Ovary (tissue), 9 donors: ENCODE data around the gene ADGRF1. TPM values are rescaled to one million over a fixed set of nuclear protein-coding genes. Genes with fewer than 3 reads are reported as not detected.
"Not testable (repeated sequence)": the region's sequence is repeated elsewhere in the genome, so short reads cannot be mapped to it uniquely, and the experiment has no call there.

Experiments used
- DNase-seq, 5 donors: peaks; one replicate each; pipeline ENCODE4 v3.0.0-alpha.2; 2019 to 2020
- H3K27ac ChIP-seq, 2 donors: fragments of 200-600 bp; one replicate each; pipeline versions ENCODE4 v1.5.1 to v1.8.0; 2019 to 2022
- H3K27me3 ChIP-seq: fragments of 200-600 bp; one replicate; pipeline ENCODE4 v1.8.0; 2022
- H3K36me3 ChIP-seq: fragments of 200-600 bp; sonication (generic); one replicate; pipeline ENCODE4 v1.5.1; 2019
- H3K4me1 ChIP-seq: one replicate; pipeline ENCODE4 v1.8.1; 2013; ENCODE audit warnings: mild to moderate bottlenecking, moderate library complexity; ENCODE audit not compliant: insufficient read depth
- H3K4me3 ChIP-seq: fragments of 200-600 bp; sonication (generic); one replicate; pipeline ENCODE4 v1.5.1; 2017
- H3K9me3 ChIP-seq, 2 donors: fragments of 200-600 bp in 1 of 2; sonication (generic) in 1 of 2; one replicate each; pipeline versions ENCODE4 v1.5.1 to v1.8.1; 2013 to 2019; ENCODE audit warnings: mild to moderate bottlenecking in 1 of 2, moderate library complexity in 1 of 2
- CTCF ChIP-seq, 3 donors: fragments of 450-650 bp in 2 of 3; fragments of 200-600 bp in 1 of 3; IDR thresholded peaks; one replicate each; pipeline versions ENCODE4 v1.5.1 to v1.8.0; 2016 to 2022; ENCODE audit warnings: antibody characterized with exemption in 3 of 3, mild to moderate bottlenecking in 1 of 3
- EP300 ChIP-seq: sonication (generic); formaldehyde crosslinking; IDR thresholded peaks from one replicate; pipeline ENCODE4 v1.6.1; 2017; ENCODE audit warnings: antibody characterized with exemption
- POLR2A ChIP-seq: fragments of 450-650 bp; IDR thresholded peaks from one replicate; pipeline ENCODE4 v1.6.1; 2017; ENCODE audit warnings: antibody characterized with exemption, mild to moderate bottlenecking, moderate library complexity
- WGBS, 3 donors: extraction: QIAGEN DNeasy Blood & Tissue Kit in 1 of 3; methylation state at CpG; one replicate each; pipeline versions ENCODE4 v1.1.5 to v1.1.7; 2013 to 2017; 5-methylcytosine and 5-hydroxymethylcytosine counted together
- intact Hi-C, 4 donors: fragments of 100-400 bp; cut with DNase I; formaldehyde crosslinking; loops; one replicate each; pipeline versions ENCODE4 v1.11.0 to v1.15.1; 2022 to 2023
- polyA plus RNA-seq, 2 donors: library from polyadenylated mRNA; stranded (reverse); fragments of 200-250 nt in 1 of 2; fragments of 350-450 nt in 1 of 2; fragmentation: Illumina TruSeq in 1 of 2; extraction: RNeasy Lipid Tissue Mini Kit (QIAGEN cat#74804) in 1 of 2; gene quantifications; one replicate each; pipeline ENCODE4 v1.2.3, GENCODE V29; 2013 to 2014
- total RNA-seq, 7 donors: library from RNA; depleted of rRNA in 2 of 7; stranded (reverse); fragments of >200 nt in 2 of 7; fragmentation: NEBNext Ultra II Directional in 3 of 7; extraction: Animal tissue kit (Norgen Biotek cat#: 25700) in 3 of 7; gene quantifications; one replicate each; pipeline versions ENCODE4 v1.1.0 to v1.2.4, GENCODE V29; 2016 to 2023
- donor health status: DM: no; HTN: no; CAD: no; lungs with moderate emphysema.
- donor health status: DM: no; HTN: no; CAD: no.
- donor health status: Bipolar disorder and iron deficiency.
- donor health status: DM: yes; HTN: yes; CAD: no.
- donor health status: DM: no; HTN: no; CAD: no.
- donor health status: DM: yes; HTN: yes; CAD: no.

ADGRF1 gene
- total and polyA plus RNA-seq, 9 donors = 0.11 to 1.2 (median 0.24) TPM; not detected in 6

- 77 to 82% (median 80%) methylated on average over 5 of the region's 5 CpGs for WGBS, 3 donors
- TF ChIP-seq CTCF (IDR thresholded peaks at IDR 0.05) (no peak), POLR2A (no peak), EP300 (no peak)
- Histone ChIP-seq H3K4me3 (no peak overlapping the region), H3K4me1 (peaks cover 6% of the 10 kb centered on the region), H3K27ac (no peak overlapping the region), H3K27me3 (no peaks in the 10 kb centered on the region), H3K9me3 (no peaks in the 10 kb centered on the region), H3K36me3 (no peaks in the 10 kb centered on the region)
- intact Hi-C loops = no loop called here
- DNase-seq = no peak
These were observed 17.2 kb upstream of the ADGRF1 start for GRCh38 chr6:47059216-47059885.

GRCh38 chr6:47057830-47058540 is 15.9 kb upstream of the ADGRF1 start:
- intact Hi-C loops = no loop called here
- WGBS, 3 donors = 91 to 100% (median 94%) methylated on average over 1 of the region's 1 CpG

GRCh38 chr6:47056832-47057231 is 14.7 kb upstream of the ADGRF1 start:
- no peak for DNase-seq
- Histone ChIP-seq H3K4me1 (peaks cover 4% of the 10 kb centered on the region), H3K9me3 (no peaks in the 10 kb centered on the region), H3K4me3 (no peak overlapping the region), H3K27me3 (no peaks in the 10 kb centered on the region), H3K27ac (no peak overlapping the region), H3K36me3 (no peaks in the 10 kb centered on the region)
- WGBS, 3 donors = 92 to 97% (median 95%) methylated on average over 2 of the region's 2 CpGs
- TF ChIP-seq POLR2A (no peak), CTCF (IDR thresholded peaks at IDR 0.05) (no peak), EP300 (no peak)
- intact Hi-C loops = no loop called here

More at GRCh38 chr6:47057830-47058540, 15.9 kb upstream of the ADGRF1 start:
- Histone ChIP-seq H3K4me3 (no peak overlapping the region), H3K27me3 (no peaks in the 10 kb centered on the region), H3K4me1 (peaks cover 6% of the 10 kb centered on the region), H3K27ac (no peak overlapping the region), H3K36me3 (no peaks in the 10 kb centered on the region), H3K9me3 (no peaks in the 10 kb centered on the region)
- no peak for TF ChIP-seq EP300
- TF ChIP-seq POLR2A = no peak
- TF ChIP-seq CTCF (IDR thresholded peaks at IDR 0.05) = no peak
- no peak for DNase-seq

- H3K4me3 ChIP-seq, H3K36me3 ChIP-seq, intact Hi-C loops, H3K27me3 ChIP-seq, H3K27ac ChIP-seq, H3K9me3 ChIP-seq, DNase-seq, H3K4me1 ChIP-seq: not testable (repeated sequence)
- WGBS, 3 donors = 98 to 100% (median 99%) methylated on average over 2 of the region's 2 CpGs
These were observed 12.2 kb upstream of the ADGRF1 start for GRCh38 chr6:47054302-47054701.

- Histone ChIP-seq H3K27ac (no peak overlapping the region), H3K36me3 (no peaks in the 10 kb centered on the region), H3K9me3 (no peaks in the 10 kb centered on the region), H3K27me3 (no peaks in the 10 kb centered on the region), H3K4me1 (no peaks in the 10 kb centered on the region), H3K4me3 (no peak overlapping the region)
- TF ChIP-seq POLR2A = no peak
- no peak for TF ChIP-seq CTCF (IDR thresholded peaks at IDR 0.05)
- no peak for TF ChIP-seq EP300
- intact Hi-C loops = loop anchor here in 1 of 4 donors (5.0 kb wide), 1 partner anchor 201 kb away; no protein-coding TSS in a partner anchor
- DNase-seq = no peak
These were observed 6.5 kb upstream of the ADGRF1 start for GRCh38 chr6:47048638-47049037.
